Stimulated activated CD4-positive, alpha-beta T cell treated with anti-CD3 and anti-CD28 coated beads, Interleukin-1b, Interleukin-23, amount 100 ng/mL, for 24 hours (primary cell): Measurements from ENCODE around the gene MAPRE2.

Source experiments
- DNase-seq, 4 experiments: peaks; one replicate each; pipeline ENCODE4 v3.0.0-alpha.2; 2020; ENCODE audit warnings: low read depth in 4 of 4, low spot score in 1 of 4

The MAPRE2 gene

GRCh38 chr18:35040988-35041814, at the start of gene MAPRE2:
Gene MAPRE2, plus strand, starts transcription at chr18:35041413. Its CDS starts 127 bp downstream, at chr18:35041540.
- DNase-seq, result peak; percentile 97 to 100 (median 99)

- no peak for DNase-seq
Measured at GRCh38 chr18:34991561-34991960, 49.7 kb upstream of the MAPRE2 start.

- no peak for DNase-seq
Measured at GRCh38 chr18:34993289-34993688, 47.9 kb upstream of the MAPRE2 start.

- DNase-seq, result no peak
Measured at GRCh38 chr18:34995746-34996145, 45.5 kb upstream of the MAPRE2 start.

GRCh38 chr18:34998661-34999060, 42.6 kb upstream of the MAPRE2 start:
- DNase-seq, result no peak

GRCh38 chr18:34999756-35000289, 41.4 kb upstream of the MAPRE2 start:
- no peak for DNase-seq

GRCh38 chr18:35000457-35000856, 40.8 kb upstream of the MAPRE2 start:
- DNase-seq, result no peak

- DNase-seq, result no peak
Measured at GRCh38 chr18:35002120-35002519, 39.1 kb upstream of the MAPRE2 start.

GRCh38 chr18:35005963-35006577, 35.1 kb upstream of the MAPRE2 start:
- no peak for DNase-seq

GRCh38 chr18:35010156-35010555, 31.1 kb upstream of the MAPRE2 start:
- DNase-seq, result no peak

GRCh38 chr18:35010993-35011392, 30.2 kb upstream of the MAPRE2 start:
- no peak for DNase-seq

- no peak for DNase-seq
Measured at GRCh38 chr18:35019933-35020332, 21.3 kb upstream of the MAPRE2 start.

GRCh38 chr18:35022426-35023001, 18.7 kb upstream of the MAPRE2 start:
- no peak for DNase-seq

GRCh38 chr18:35024196-35024595, 17.0 kb upstream of the MAPRE2 start:
- DNase-seq, result no peak

GRCh38 chr18:35024965-35025364, 16.2 kb upstream of the MAPRE2 start:
- DNase-seq, result no peak

- DNase-seq, result no peak
Measured at GRCh38 chr18:35026407-35027061, 14.7 kb upstream of the MAPRE2 start.

- no peak for DNase-seq
Measured at GRCh38 chr18:35027206-35027605, 14.0 kb upstream of the MAPRE2 start.

GRCh38 chr18:35028536-35028935, 12.7 kb upstream of the MAPRE2 start:
- no peak for DNase-seq

- DNase-seq, result no peak
Measured at GRCh38 chr18:35029103-35029502, 12.1 kb upstream of the MAPRE2 start.

- DNase-seq, result no peak
Measured at GRCh38 chr18:35029770-35030169, 11.4 kb upstream of the MAPRE2 start.

GRCh38 chr18:35030277-35030989, 10.8 kb upstream of the MAPRE2 start:
- DNase-seq, result no peak
